KMS-11 (cell line): ENCODE results near the gene GPR61.

ENCODE experiments used
- H2AFZ ChIP-seq: fragments of 200-600 bp; sonication (generic); 2 replicates; pipeline ENCODE4 v1.6.1; 2016; ENCODE audit warnings: antibody characterized with exemption, mixed run types, low read depth
- H3K27ac ChIP-seq: fragments of 200-600 bp; sonication (generic); 2 replicates; pipeline ENCODE4 v1.6.1; 2016; ENCODE audit warnings: mild to moderate bottlenecking, mixed run types
- H3K27me3 ChIP-seq: fragments of 200-600 bp; sonication (generic); 2 replicates; pipeline ENCODE4 v1.6.1; 2017; ENCODE audit warnings: mild to moderate bottlenecking, low read depth, mixed run types, moderate library complexity; ENCODE audit not compliant: insufficient read depth
- H3K36me3 ChIP-seq: fragments of 200-600 bp; sonication (generic); 2 replicates; pipeline ENCODE4 v1.6.1; 2017; ENCODE audit warnings: mild to moderate bottlenecking, mixed run types; ENCODE audit not compliant: insufficient read depth
- H3K4me1 ChIP-seq: fragments of 200-600 bp; sonication (generic); 2 replicates; pipeline ENCODE4 v1.6.1; 2016; ENCODE audit warnings: mild to moderate bottlenecking, low read depth, mixed run types; ENCODE audit not compliant: poor library complexity, severe bottlenecking
- H3K4me2 ChIP-seq: fragments of 200-600 bp; sonication (generic); 2 replicates; pipeline ENCODE4 v1.7.0; 2016; ENCODE audit warnings: mild to moderate bottlenecking, mixed run types
- H3K4me3 ChIP-seq: fragments of 200-600 bp; sonication (generic); IDR thresholded peaks from 2 replicates; pipeline ENCODE4 v1.6.1; 2017; ENCODE audit warnings: low read depth, low read length, mixed read lengths; ENCODE audit not compliant: insufficient read depth
- H3K79me2 ChIP-seq: fragments of 200-600 bp; sonication (generic); 2 replicates; pipeline ENCODE4 v1.6.1; 2016; ENCODE audit warnings: low read depth, mixed run types; ENCODE audit not compliant: insufficient read depth
- H3K9ac ChIP-seq: fragments of 200-600 bp; sonication (generic); 2 replicates; pipeline ENCODE4 v1.6.1; 2016; ENCODE audit warnings: mild to moderate bottlenecking, mixed run types
- H4K20me1 ChIP-seq: fragments of 200-600 bp; sonication (generic); 2 replicates; pipeline ENCODE4 v1.6.1; 2016; ENCODE audit warnings: mild to moderate bottlenecking, mixed run types; ENCODE audit not compliant: insufficient read depth
- CTCF ChIP-seq: fragments of 200-600 bp; sonication (generic); conservative IDR thresholded peaks from 2 replicates; pipeline ENCODE4 v1.6.1; 2017; ENCODE audit warnings: low read depth, mild to moderate bottlenecking, antibody characterized with exemption, low read length, moderate library complexity, mixed read lengths

GPR61 gene

GRCh38 chr1:109527846-109528695, 11.6 kb upstream of the GPR61 start:
- Histone ChIP-seq H2AFZ (no peak overlapping the region), H3K4me3 (no peak overlapping the region), H3K4me2 (no peak overlapping the region)

GRCh38 chr1:109528712-109529111, 11.0 kb upstream of the GPR61 start:
- Histone ChIP-seq H3K9ac (no peak overlapping the region), H3K4me2 (no peak overlapping the region), H3K4me3 (no peak overlapping the region), H3K79me2 (no peaks in the 10 kb centered on the region), H4K20me1 (no peaks in the 10 kb centered on the region), H3K27ac (no peak overlapping the region), H2AFZ (no peak overlapping the region), H3K27me3 (no peaks in the 10 kb centered on the region), H3K36me3 (no peaks in the 10 kb centered on the region), H3K4me1 (peaks cover 8% of the 10 kb centered on the region)
- no peak for TF ChIP-seq CTCF

More at GRCh38 chr1:109527846-109528695, 11.6 kb upstream of the GPR61 start:
- Histone ChIP-seq H4K20me1 (no peaks in the 10 kb centered on the region), H3K9ac (no peak overlapping the region), H3K4me1 (peaks cover 7% of the 10 kb centered on the region), H3K27ac (no peak overlapping the region), H3K27me3 (no peaks in the 10 kb centered on the region), H3K36me3 (no peaks in the 10 kb centered on the region), H3K79me2 (no peaks in the 10 kb centered on the region)
- no peak for TF ChIP-seq CTCF

- Histone ChIP-seq H3K79me2 (no peaks in the 10 kb centered on the region), H4K20me1 (no peaks in the 10 kb centered on the region), H3K4me3 (no peak overlapping the region), H3K9ac (no peak overlapping the region), H3K4me1 (peaks cover 8% of the 10 kb centered on the region), H3K4me2 (no peak overlapping the region), H3K27ac (no peak overlapping the region), H3K36me3 (no peaks in the 10 kb centered on the region), H2AFZ (no peak overlapping the region), H3K27me3 (no peaks in the 10 kb centered on the region)
- TF ChIP-seq CTCF: no peak
Observed at GRCh38 chr1:109529881-109530456, 9.7 kb upstream of the GPR61 start.

GRCh38 chr1:109530457-109531087, 9.1 kb upstream of the GPR61 start:
- peaks cover 8% of the 10 kb centered on the region for H3K4me1 ChIP-seq
- no peak overlapping the region for H3K4me2 ChIP-seq
- no peaks in the 10 kb centered on the region for H3K79me2 ChIP-seq
- no peak for TF ChIP-seq CTCF
- no peaks in the 10 kb centered on the region for H4K20me1 ChIP-seq
- no peaks in the 10 kb centered on the region for H3K36me3 ChIP-seq
- no peaks in the 10 kb centered on the region for H3K27me3 ChIP-seq
- H3K4me3 ChIP-seq: no peak overlapping the region
- H3K27ac ChIP-seq: no peak overlapping the region
- no peak overlapping the region for H2AFZ ChIP-seq
- H3K9ac ChIP-seq: no peak overlapping the region
